KBM-7 (cell line): ENCODE results near the gene ERMAP.
"Not testable (repeated sequence)": the region's sequence is repeated elsewhere in the genome, so short reads cannot be mapped to it uniquely, and the experiment has no call there.

ENCODE experiments used
- DNase-seq: peaks from one replicate; pipeline ENCODE4 v3.0.0-alpha.2; 2015
- in situ Hi-C: fragments of 300-500 bp; cut with MboI; formaldehyde crosslinking; loops from 2 replicates; pipeline ENCODE4 v1.14.3; 2020; ENCODE audit warnings: low sequenced_read_pairs, low pct_unique_long_range_greater_than_20kb, mixed read lengths

ERMAP gene

DNA sequence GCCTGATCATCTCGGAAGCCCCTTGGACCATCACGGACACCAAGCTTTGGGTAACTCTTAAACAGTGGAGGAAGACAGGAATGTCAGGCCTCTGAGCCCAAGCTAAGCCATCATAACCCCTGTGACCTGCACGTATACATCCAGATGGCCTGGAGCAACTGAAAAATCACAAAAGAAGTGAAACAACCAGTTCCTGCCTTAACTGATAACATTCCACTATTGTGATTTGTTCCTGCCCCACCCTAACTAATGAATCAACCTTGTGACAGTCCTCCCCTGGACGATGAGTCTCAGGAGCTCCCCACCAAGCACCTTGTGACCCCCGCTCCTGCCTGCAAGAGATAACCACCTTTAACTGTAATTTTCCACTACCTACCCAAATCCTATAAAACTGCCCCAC is 42.4 kb downstream of the ERMAP start:
- in situ Hi-C loops, DNase-seq: not testable (repeated sequence)

DNA sequence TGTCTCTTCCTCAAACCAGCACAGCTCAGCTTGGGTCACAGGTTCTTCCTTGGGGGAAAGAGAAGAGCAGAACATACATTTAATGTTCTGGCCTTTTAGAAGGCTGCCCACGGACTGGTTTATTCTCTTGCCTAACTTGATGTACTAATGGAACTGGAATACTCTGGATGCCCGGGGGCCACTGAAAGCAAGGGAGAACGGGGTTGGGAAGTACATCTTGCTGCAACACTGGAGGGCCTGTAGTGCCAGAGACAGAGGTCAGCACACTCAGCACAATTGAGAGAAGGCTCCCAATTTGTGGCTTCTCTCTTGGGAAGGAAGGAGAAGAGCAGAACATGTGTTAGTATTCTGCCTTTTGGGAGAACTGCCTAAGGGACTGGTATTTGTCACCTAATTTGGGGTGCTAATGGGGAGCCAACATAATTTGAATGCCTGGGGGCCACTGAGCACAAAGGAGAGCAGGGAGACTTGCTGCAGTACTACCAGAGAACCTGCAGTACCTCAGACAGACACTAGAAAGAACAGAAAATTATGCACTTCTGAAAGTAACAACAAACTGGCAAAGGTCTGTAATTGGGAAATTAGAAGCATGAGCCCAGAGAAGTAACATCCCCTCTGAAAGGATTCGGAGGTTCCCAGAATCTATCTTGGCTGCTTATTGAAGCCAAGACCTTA is 43.6 kb downstream of the ERMAP start:
- in situ Hi-C loops, result no loop called here

DNA sequence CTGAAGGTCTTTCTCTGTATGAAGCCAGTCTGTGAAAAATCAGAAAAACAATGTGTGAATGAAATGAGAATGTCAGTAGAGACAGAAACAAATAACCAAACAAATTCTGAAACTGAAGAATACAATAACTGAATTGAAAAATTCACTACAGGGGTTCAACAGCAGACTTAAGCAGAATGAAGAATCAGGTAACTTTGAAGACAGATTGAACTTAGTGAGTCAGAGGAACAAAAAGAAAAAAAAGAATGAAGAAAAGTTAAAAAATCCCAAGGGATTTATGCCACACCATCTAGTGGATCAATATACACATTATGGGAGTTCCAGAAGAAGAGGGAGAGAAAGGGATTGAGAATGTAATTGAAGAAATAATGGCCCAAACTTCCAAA is 44.1 kb downstream of the ERMAP start:
- in situ Hi-C loops, result no loop called here
- no peak for DNase-seq

More for the DNA sequence above, 43.6 kb downstream of the ERMAP start:
- DNase-seq, result no peak

DNA sequence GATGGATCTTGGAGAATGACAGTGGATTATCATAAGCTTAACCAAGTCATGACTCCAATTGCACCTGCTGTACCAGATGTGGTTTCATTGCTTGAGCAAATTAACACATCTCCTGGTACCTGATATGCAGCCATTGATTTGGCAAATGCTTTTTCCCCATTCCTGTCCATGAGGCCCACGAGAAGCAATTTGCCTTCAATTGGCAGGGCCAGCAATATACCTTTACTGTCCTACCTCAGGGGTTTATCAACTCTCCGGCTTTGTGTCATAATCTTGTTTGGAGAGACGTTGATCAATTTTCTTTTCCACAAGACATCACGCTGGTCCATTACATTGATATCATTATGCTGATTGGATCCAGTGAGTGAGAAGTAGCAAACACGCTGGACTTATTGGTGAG is 49.6 kb downstream of the ERMAP start:
- in situ Hi-C loops, result no loop called here
- DNase-seq, result no peak

DNA sequence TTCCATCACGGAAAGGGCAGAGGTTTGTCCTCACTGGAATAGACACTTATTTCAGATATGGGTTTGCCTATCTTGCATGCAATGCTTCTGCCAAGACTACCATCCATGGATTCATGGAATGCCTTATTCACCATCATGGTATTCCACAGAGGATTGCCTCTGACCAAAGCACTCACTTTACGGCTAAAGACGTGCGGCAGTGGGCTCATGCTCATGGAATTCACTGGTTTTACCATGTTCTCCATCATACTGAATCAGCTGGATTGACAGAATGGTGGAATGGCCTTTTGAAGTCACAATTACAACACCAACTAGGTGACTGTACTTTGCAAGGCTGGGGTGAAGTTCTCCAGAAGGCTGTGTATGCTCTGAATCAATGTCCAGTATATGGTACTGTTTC is 51.5 kb downstream of the ERMAP start:
- in situ Hi-C loops, DNase-seq: not testable (repeated sequence)

DNA sequence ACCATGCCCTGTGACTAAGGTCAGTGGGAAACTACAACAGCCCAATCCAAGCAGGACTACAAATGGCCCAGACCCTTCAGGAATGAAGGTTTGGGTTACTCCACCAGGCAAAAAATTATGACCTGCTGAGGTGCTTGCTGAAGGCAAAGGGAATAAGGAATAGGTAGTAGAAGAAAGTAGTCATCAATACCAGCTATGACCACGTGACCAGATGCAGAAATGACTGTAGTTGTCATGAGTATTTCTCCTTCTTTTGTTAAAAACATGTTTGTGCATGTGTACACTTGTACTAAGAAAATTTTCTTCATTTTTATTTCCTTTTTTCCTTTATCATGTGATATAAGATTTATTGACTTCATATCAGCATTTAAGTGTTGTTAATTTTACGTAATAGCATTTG is 52.3 kb downstream of the ERMAP start:
- DNase-seq, in situ Hi-C loops: not testable (repeated sequence)

DNA sequence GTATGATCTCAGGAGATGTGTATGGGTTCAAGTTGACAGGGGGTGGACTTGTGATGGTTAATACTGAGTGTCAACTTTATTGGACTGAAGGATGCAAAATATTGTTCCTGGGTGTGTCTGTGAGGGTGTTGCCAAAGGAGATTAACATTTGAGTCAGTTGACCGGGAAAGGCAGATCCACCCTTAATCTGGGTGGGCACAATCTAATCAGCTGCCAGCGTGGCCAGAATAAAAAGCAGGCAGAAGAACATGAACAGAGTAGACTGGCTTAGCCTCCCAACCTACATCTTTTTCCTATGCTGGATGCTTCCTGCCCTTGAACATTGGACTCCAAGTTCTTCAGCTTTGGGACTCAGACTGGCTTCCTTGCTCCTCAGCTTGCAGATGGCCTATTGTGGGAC is 52.8 kb downstream of the ERMAP start:
- DNase-seq, in situ Hi-C loops: not testable (repeated sequence)

DNA sequence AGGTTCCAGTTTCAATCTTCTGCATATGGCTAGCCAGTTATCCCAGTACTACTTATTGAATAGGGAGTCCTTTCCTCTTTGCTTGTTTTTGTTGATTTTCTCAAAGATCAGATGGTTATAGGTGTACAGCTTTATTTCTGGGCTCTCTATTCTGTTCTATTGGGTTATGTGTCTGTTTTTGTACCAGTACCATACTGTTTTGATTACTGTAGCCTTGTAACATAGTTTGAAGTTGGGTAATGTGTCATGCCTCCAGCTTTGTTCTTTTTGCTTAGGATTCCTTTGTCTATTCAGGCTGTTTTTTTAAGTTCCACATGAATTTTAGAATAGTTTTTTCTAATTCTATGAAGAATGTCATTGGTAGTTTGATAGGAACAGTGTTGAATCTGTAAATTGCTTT is 56.2 kb downstream of the ERMAP start:
- DNase-seq, in situ Hi-C loops: not testable (repeated sequence)

DNA sequence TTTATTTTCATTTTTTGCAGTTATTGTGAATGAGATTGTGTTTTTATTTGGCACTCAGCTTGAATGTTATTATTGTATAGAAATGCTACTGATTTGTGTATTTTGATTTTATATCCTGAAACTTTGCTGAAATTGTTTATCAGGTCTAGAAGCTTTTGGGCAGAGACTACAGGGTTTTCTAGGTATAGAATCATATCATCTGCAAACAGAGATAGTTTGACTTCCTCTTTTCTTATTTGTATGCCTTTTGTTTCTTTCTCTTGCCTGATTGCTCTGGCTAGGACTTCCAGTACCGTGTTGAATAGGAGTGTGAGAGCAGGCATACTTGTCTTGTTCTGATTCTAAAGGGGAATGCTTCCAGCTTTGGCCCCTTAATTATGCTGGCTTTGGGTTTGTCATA is 56.7 kb downstream of the ERMAP start:
- peak; percentile 19 for DNase-seq
- in situ Hi-C loops, result no loop called here

DNA sequence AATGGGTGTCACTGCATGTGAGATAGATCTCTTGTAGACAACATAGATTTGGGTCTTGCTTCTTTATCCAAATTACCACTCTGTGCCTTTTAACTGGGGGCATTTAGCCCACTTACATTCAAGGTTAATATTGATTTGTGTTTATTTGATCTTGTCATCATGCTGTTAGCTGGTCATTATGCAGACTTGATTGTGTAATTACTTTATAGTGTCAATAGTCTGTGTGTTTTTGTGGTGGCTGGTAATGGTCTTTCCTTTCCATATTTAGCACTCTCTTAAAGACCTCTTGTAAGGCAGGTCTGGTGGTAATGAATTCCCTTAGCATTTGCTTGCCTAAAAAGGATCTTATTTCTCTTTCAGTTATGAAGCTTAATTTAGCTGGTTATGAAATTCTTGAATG is 59.1 kb downstream of the ERMAP start:
- DNase-seq, result no peak
- in situ Hi-C loops, result no loop called here

DNA sequence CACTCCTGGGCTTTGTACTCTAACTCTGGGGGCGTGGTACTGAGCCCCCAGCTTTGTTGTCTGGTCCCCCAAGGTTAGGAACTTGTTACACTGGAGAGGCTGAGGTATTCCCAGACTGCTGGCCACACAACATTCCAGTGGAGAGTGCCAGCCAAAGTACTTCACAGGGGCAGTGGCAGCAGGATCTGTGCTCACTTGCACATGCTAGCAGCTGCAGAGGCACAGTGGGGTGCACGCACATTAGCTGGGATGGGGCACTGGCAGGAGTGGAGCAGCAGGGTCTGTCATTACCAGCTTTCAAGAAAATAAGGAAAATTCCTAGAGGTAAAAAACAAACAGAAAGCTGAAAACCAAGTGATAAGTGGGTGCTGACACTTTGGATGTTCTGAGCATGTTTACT is 60.5 kb downstream of the ERMAP start:
- in situ Hi-C loops, result no loop called here
- DNase-seq, result no peak

DNA sequence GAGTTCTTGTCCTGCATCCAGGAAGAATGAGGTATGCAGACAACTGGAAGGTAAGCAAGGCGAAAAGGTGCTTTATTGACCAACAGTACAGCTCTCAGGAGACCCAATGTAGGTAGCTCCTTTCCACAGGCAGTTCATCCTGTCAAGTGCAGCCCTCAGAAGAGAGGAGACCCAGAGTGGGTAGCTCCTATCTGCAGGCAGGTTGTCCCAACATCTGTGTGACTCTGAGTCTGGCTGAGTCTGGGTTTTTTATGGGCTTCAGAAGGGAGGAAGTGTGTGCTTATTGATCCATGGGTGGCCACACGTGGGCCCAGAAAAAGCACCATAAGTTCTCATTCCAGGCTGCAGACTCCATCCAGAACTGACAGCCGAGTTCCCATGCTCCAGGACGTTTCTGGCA is 63.5 kb downstream of the ERMAP start:
- no peak for DNase-seq
- in situ Hi-C loops, result no loop called here

DNA sequence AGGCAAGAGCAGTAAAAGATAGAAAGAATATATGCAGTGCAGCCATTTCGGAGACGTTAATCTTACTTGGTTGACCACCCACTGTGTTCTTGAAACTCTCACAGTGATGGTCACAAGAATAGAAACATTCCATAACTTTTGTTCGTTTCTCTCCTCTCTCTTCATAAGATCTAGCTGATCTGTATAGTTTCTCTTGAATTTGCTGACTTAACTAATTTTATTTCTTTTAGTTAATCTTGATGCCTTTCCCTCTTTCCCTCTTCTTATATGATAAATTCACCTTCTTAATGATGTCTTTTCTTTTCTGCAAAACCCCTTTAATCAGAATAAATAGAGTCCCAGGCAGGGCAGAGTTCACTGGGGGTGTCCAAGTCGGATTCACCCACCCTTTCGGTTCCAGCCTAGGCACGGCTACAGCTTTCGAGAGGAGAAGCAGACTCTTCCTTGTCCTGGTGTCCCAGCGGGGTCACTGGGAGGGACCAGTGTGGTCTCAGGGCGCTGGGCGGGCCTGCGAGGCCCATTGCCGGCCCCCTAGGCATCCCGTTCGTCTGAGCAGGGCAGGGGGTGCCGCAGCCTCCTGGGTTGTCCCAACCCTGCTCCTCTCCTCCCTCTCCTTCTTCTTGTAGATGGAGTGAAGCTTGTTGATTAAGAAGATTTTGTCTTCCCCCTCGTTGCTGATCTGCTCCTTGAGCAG is 69.3 kb downstream of the ERMAP start:
- in situ Hi-C loops, result no loop called here
- DNase-seq, result no peak

DNA sequence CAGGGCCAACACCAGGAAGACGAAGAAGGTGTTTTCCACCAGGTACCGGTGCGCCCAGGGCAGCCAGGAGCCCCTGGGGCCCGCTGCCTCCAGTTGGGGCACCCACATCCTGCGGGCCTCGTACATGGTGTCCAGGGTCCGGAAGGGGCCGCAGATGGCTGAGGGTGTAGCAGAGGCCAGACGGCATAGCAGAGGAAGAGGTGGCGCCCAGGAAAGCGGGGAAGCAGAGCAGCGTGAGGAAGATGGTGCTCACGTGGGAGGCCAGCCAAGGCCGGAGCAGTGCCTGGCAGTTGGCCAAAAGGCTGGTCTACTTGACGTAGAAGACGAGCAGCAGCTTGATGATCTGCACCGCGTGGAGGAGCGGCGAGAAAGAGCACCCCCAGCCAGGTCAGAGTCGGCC is 69.9 kb downstream of the ERMAP start:
- in situ Hi-C loops, result no loop called here
- no peak for DNase-seq

DNA sequence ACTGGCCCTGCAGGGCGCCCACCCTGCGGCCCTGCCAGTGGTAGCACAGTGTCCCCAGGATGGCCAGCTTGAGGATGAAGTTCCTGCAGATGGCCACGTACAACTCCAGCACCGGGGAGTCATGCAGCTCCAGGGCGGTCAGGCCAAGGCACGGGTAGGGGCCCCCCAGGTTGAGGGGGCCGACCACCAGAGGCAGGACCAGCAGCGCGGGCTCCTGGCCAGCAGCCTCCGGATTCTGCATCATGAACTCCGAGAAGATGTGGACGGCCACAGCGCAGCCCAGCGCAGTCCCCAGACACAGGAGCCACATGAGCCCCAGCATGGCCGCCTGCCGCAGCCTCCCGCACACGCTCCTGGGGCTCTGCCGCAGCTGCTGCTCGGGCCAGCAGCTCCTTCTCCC is 70.4 kb downstream of the ERMAP start:
- in situ Hi-C loops, result no loop called here
- DNase-seq, result no peak

DNA sequence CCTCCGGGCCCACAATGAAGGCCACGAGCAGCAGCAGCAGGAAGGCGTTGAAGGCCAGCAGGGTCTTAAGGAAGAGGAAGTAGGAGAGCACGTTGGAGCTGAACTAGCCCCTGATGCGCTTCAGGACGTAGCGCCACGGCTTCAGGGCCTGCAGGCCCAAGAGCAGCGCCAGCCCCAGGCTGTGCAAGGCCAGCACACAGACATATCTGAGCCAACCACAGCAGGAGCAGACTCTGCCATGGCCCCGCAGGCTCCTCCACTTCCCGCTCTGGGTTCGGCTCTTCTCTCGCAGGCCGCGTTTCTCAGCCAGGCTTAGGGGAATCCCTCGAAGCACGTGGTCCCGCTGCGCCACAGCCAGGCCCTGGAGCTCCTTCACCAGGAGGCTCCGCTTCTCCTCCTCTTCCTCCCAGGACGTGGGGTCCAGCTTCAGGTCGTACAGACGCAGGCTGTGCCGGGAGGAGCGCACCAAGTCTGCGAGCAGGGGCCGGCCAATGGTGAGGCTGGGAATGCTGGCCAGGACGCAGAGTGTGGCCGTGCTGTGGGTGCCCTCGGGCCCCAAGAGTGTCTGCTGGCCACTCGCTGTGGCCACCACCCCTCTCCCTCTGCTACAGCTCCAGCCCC is 71.2 kb downstream of the ERMAP start:
- in situ Hi-C loops, result no loop called here

DNA sequence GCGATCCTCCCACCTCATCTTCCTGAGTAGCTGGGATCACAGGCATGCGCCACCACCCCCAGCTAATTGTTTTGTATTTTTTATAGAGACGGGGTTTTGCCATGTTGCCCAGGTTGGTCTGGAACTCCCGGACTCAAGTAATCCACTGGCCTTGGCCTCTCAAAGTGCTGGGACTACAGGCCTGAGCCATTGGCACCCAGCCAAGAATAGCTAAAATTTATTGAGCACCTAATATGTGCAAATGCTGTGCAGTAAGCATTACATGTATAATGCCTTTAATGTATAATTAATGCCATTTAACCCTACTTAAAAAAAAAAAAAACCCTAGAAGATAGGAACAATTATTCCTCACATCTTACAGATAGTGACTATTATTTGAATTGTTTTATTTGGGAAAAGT is 72.3 kb downstream of the ERMAP start:
- in situ Hi-C loops, result no loop called here
- no peak for DNase-seq

More for the DNA sequence above, 71.2 kb downstream of the ERMAP start:
- peak; percentile 12 for DNase-seq

DNA sequence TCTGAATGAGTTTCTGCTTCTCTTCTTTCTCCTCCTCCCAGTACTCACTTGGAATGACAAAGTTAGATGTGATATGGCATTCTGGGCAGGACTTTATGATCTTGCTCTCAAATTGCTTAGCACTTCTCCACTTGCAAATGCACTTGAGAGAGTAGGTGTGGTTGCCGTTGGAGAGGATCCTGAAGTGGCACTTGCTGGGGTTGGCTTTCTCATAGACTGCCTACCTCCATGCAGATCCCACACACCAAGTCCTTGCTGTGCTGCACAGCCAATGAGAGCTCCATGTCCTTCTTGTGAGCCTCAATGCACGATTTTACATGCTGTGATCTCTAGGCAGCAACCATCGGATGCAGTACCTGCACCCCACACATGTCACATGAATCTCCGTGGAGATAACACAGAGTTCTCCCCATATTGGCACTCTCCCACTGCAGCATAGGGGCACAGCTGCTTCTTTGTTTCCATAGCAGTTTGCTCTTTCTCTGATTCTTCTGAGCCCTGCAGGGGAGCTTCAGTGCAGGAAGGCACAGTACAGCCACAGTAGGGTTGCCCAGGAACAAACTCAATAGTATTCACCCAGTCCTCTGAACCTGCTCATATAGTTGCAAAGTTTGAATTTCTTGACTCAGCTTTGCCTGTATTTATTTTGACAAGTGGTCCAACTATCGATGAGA is 74.7 kb downstream of the ERMAP start:
- DNase-seq, result no peak
- in situ Hi-C loops, result no loop called here
